HG03432 (cell line): Measurements from ENCODE around the gene CELF1.
A peak's percentile ranks its signal among the peaks of the same experiment; 100 is the strongest.

Experiments used
- ATAC-seq: cut with Tn5 transposase; IDR thresholded peaks from one replicate; pipeline ENCODE4 v1.9.1; 2021; ENCODE audit warnings: mild to moderate bottlenecking, moderate library complexity; ENCODE audit not compliant: unreplicated experiment

CELF1 gene

GRCh38 chr11:47430524-47430923, 122.4 kb downstream of the CELF1 start:
- no peak for ATAC-seq

- ATAC-seq, result peak; percentile 91
Measured at GRCh38 chr11:47426062-47426956, 126.6 kb downstream of the CELF1 start, which contains the start of gene PSMC3. Gene PSMC3, minus strand, starts transcription at chr11:47426439. Its CDS starts 160 bp downstream, at chr11:47426279.

GRCh38 chr11:47425611-47426010, 127.3 kb downstream of the CELF1 start:
- no peak for ATAC-seq

GRCh38 chr11:47418454-47419259, 134.3 kb downstream of the CELF1 start:
- ATAC-seq, result no peak

GRCh38 chr11:47417712-47418111, 135.2 kb downstream of the CELF1 start:
- no peak for ATAC-seq

GRCh38 chr11:47415949-47416472, 136.9 kb downstream of the CELF1 start:
- no peak for ATAC-seq
